Gastrocnemius medialis (tissue), 4 donors: Measurements from ENCODE around the gene FAT3.

Experiments
- CTCF ChIP-seq, 5 experiments: fragments of 450-650 bp in 3 of 5; fragments of 200-600 bp in 2 of 5; sonication (generic) in 2 of 5; IDR thresholded peaks in 4 of 5; conservative IDR thresholded peaks in 1 of 5; 1 replicate in 4 of 5; 2 replicates in 1 of 5; pipeline ENCODE4 v1.5.1; 2016 to 2019; ENCODE audit warnings: antibody characterized with exemption in 5 of 5, mild to moderate bottlenecking in 3 of 5, moderate library complexity in 3 of 5
- POLR2A ChIP-seq, 2 donors: fragments of 450-650 bp; IDR thresholded peaks; one replicate each; pipeline ENCODE4 v1.6.1; 2017; ENCODE audit warnings: antibody characterized with exemption in 2 of 2, mild to moderate bottlenecking in 2 of 2, moderate library complexity in 2 of 2

GRCh38 chr11:92253421-92253820, 28.8 kb downstream of the FAT3 start:
- no peak for TF ChIP-seq CTCF (IDR thresholded peaks at IDR 0.05 in 4 of 5, conservative IDR thresholded peaks at IDR 0.05 in 1 of 5)
- no peak for TF ChIP-seq POLR2A (IDR thresholded peaks at IDR 0.05)
